Erythroblast (primary cell): ENCODE results near the gene ZNF621.
A peak's percentile ranks its signal among the peaks of the same experiment; 100 is the strongest.

Experiments used
- DNase-seq, 2 experiments: peaks; one replicate each; lab custom pipeline; 2025; lab: John Stamatoyannopoulos, UW
- GATA1 ChIP-seq: IDR thresholded peaks from 2 replicates; pipeline ENCODE4 v1.6.1; 2011; ENCODE audit warnings: low read depth, mild to moderate bottlenecking, control low read depth, low read length, moderate library complexity
- POLR2A ChIP-seq: IDR thresholded peaks from 2 replicates; pipeline ENCODE4 v1.6.1; 2011; ENCODE audit warnings: mild to moderate bottlenecking, low read length

The ZNF621 gene

GRCh38 chr3:40524568-40525285 is at the start of gene ZNF621:
TSS of gene ZNF621 (plus strand) at chr3:40524960. CDS start at chr3:40525841, 881 bp downstream.
- peak; percentile 94 for DNase-seq
- no peak for TF ChIP-seq GATA1
- peak; percentile 93 for TF ChIP-seq POLR2A

GRCh38 chr3:40476478-40477470 is 48.0 kb upstream of the ZNF621 start, which contains the start of gene ZNF619:
TSS of gene ZNF619 (plus strand) at chr3:40477122. CDS start at chr3:40477980, 858 bp downstream.
- TF ChIP-seq POLR2A, result peak; percentile 67
- TF ChIP-seq GATA1, result no peak
- peak; percentile 81 to 85 for DNase-seq

- TF ChIP-seq POLR2A (no peak), GATA1 (no peak)
- peak; percentile 44 to 49 for DNase-seq
Measured at GRCh38 chr3:40477666-40478065, 47.1 kb upstream of the ZNF621 start.

- no peak for DNase-seq
- TF ChIP-seq POLR2A, result no peak
- no peak for TF ChIP-seq GATA1
Measured at GRCh38 chr3:40487172-40487571, 37.6 kb upstream of the ZNF621 start.

- no peak for TF ChIP-seq POLR2A
- no peak for TF ChIP-seq GATA1
- DNase-seq, result no peak
Measured at GRCh38 chr3:40490916-40491315, 33.8 kb upstream of the ZNF621 start.

- TF ChIP-seq GATA1 (no peak), POLR2A (no peak)
- DNase-seq, result no peak
Measured at GRCh38 chr3:40494698-40495097, 30.1 kb upstream of the ZNF621 start.

- no peak for DNase-seq
- TF ChIP-seq GATA1 (no peak), POLR2A (no peak)
Measured at GRCh38 chr3:40497288-40497687, 27.5 kb upstream of the ZNF621 start.

- DNase-seq, result no peak
- TF ChIP-seq GATA1 (no peak), POLR2A (no peak)
Measured at GRCh38 chr3:40499952-40500351, 24.8 kb upstream of the ZNF621 start.

GRCh38 chr3:40502034-40502433 is 22.7 kb upstream of the ZNF621 start:
- DNase-seq, result peak; percentile 57 to 87
- TF ChIP-seq POLR2A (peak; percentile 24), GATA1 (no peak)

GRCh38 chr3:40504636-40505430 is 19.9 kb upstream of the ZNF621 start:
- no peak for DNase-seq
- TF ChIP-seq POLR2A (no peak), GATA1 (no peak)

GRCh38 chr3:40505599-40506462 is 18.9 kb upstream of the ZNF621 start, which contains the start of gene ZNF620:
TSS of gene ZNF620 (plus strand) at chr3:40506039. CDS start at chr3:40506353, 314 bp downstream.
- peak; percentile 74 to 82 for DNase-seq
- TF ChIP-seq GATA1, result no peak
- TF ChIP-seq POLR2A, result peak; percentile 71

GRCh38 chr3:40511031-40511718 is 13.6 kb upstream of the ZNF621 start:
- TF ChIP-seq GATA1 (no peak), POLR2A (no peak)
- DNase-seq, result no peak
